GM21786 (cell line): ENCODE data around the gene TOP2A.

Experiments used
- ATAC-seq: cut with Tn5 transposase; IDR thresholded peaks from one replicate; pipeline ENCODE4 v1.9.1; 2021; ENCODE audit not compliant: unreplicated experiment

TOP2A gene, protein sequence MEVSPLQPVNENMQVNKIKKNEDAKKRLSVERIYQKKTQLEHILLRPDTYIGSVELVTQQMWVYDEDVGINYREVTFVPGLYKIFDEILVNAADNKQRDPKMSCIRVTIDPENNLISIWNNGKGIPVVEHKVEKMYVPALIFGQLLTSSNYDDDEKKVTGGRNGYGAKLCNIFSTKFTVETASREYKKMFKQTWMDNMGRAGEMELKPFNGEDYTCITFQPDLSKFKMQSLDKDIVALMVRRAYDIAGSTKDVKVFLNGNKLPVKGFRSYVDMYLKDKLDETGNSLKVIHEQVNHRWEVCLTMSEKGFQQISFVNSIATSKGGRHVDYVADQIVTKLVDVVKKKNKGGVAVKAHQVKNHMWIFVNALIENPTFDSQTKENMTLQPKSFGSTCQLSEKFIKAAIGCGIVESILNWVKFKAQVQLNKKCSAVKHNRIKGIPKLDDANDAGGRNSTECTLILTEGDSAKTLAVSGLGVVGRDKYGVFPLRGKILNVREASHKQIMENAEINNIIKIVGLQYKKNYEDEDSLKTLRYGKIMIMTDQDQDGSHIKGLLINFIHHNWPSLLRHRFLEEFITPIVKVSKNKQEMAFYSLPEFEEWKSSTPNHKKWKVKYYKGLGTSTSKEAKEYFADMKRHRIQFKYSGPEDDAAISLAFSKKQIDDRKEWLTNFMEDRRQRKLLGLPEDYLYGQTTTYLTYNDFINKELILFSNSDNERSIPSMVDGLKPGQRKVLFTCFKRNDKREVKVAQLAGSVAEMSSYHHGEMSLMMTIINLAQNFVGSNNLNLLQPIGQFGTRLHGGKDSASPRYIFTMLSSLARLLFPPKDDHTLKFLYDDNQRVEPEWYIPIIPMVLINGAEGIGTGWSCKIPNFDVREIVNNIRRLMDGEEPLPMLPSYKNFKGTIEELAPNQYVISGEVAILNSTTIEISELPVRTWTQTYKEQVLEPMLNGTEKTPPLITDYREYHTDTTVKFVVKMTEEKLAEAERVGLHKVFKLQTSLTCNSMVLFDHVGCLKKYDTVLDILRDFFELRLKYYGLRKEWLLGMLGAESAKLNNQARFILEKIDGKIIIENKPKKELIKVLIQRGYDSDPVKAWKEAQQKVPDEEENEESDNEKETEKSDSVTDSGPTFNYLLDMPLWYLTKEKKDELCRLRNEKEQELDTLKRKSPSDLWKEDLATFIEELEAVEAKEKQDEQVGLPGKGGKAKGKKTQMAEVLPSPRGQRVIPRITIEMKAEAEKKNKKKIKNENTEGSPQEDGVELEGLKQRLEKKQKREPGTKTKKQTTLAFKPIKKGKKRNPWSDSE (N-terminal part only)

DNA sequence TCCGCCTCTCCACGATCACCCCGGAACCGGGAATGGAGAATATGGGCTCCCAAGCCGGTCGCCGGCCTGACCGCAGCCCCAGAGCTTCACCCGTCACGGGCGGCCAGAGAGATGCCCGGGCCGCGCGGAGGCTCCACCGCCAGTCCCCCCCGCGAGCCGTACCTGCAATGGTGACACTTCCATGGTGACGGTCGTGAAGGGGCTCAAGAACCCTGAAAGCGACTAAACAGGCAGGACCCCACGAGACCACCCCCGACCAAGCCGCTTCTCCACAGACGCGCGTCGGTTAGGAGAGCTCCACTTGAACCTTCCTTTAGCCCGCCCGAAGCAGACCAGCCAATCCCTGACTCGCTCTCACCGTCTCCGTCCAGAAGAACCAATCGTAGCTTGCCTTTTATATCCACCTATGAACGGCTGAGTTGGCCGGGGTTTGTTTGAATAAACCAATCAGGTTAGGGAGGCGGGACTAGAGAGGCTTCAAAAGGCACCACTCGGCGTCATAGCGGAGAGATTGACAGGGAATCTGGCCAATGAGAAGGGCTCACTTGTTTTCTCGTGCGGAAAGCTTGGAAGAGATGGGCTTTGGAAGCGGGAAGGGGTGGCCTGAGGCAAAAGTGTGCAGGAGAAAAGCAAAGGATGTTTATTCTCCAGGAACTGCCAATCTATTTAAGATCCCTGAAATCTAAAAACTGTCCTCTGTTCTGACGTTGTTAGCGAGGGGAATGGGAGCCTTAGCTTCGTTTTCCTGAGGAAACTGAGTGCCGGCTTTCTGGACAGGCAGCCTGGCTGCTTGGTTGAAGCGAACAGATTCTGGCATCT lies at the start of gene TOP2A:
Gene TOP2A (minus strand): TSS at position 288 of the 819 bp plus-strand sequence. CDS start 105 bp downstream, at position 183.
- ATAC-seq: peak; percentile 94

DNA sequence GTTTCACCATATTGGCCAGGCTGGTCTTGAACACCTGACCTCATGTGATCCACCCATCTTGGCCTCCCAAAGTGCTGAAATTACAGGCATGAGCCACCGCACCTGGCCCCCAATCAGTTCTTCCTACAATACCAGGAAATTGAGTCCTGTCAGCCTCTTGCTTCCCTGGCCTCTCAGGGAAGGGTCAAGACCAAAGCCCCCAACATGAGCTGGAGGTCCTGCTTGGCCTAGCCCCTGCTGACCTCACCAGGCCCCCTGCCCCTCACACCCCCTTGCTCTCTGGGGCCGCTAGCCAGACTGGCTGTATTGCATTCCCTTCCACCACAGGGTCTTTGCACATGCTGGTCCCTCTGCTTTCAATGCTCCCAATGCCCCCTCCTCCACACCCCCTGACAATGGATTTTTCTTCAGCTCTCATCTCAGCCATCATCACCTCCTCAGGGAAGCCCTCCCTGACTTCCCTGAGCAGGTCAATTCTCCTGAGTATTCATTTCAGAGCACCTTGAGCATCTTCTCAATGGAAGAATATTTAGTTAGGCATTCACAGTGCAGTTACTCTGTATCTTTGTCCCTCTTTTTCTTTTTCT lies 49.7 kb upstream of the TOP2A start:
- no peak for ATAC-seq

DNA sequence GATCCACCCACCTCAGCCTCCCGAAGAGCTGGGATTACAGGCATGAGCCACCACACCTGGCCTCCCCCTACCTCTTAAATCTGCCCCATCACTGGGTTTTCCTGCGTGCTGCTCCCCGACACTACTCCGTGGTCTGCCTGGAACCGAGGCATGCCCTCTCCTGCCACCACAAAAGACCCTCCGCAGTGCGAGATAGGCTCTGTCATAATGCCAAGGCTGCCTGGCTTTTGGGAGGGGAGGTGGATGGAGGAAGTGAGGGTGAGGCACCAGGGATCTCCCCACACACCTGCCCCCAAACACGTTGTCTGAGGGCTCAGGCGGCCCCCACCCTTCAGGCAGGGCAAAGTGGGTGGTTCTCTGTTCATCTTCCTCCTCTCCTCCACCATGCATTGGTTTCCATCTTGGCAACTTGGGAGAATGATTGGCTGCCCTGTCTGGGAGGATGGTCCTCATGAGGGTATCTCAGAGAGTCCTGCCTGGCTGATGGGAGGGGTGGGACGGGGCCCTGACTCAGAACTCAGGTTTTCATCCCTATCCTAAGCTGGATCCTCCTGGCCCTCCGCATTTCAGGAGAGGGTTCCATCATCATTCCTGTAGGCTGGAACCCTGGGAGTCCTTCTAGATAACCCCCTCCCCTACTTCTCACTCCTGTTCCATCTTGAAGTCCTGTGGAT lies 48.7 kb upstream of the TOP2A start:
- no peak for ATAC-seq

DNA sequence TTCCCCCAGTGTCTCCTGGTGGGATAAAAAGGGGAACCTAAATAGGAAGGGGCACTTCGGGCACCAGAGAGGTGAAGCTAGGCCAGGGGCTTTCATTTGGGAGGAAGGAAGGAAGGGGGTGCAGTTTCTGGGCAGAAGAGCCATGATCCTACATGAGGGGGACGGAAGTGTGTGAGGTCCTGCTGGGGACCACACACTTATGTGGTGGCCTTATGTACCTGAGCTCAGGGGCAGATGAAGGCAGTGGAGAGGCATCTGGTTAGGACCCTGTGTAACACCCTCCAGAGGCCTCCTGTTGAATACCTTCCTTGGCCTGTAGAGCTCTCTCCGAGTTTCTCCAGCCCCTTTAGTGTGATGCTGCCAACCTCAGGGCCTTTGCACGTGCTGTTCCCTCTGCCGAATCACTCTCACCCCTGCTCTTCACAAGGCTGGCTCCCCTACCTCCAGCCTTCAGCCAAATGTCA lies 46.7 kb upstream of the TOP2A start:
- ATAC-seq: no peak

DNA sequence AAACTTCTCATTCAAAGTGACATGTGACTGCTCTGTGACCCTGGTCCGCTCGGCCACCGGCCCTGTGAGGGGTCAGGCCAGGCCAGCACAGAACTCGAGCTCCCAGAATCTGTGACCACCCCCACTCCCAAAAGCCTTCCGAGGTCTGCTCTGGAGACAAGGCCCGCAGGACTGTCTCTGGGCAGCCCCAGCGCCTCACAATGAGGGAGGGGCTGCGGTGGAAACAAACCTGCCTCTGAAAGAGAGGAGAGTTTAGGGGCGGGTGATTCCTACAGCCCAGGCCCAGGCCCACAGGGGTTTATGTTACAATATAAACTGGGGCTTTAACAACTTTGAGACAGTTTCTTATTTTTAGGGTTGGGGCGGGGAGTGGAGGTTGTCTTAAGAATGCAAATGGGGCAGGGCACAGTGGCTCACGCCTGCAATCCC lies 45.4 kb upstream of the TOP2A start:
- no peak for ATAC-seq

DNA sequence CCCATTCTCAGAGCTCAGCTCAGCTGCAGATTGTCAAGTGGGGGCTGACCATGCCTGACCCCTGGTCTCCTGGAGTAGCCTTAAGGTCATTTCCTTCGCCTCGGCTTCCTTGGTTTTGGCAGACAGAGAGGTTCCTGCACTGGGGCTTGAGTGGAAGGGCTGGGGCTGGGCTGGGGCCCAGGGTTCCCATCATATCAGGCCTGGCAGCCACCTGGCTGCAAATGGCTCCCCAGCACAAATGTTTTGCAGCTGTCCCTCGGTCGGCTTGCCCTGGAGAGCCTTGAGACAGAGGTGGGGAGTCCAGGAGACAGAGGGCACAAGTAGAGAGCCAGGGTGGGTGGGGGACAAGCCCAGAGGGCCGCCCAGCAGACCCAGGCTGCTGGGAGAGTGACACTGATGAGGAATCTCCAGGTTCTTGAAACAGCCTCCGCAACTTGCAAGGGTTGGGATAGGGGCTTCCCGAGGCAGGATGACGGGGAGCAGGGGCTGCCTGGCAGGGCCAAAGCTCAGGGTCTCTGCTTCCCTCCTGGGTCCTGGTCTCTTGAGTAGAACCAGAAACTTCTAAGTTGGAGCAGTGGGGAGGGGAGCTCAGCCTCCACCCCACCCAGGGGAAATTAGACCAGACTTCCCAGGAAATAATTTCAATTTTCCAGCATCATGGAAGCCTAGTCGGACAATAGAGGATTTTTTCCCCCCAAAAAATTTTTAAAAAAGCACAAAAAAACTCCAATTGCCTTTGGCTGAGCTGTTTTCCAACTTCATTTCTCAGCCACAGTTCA lies 44.8 kb upstream of the TOP2A start:
- no peak for ATAC-seq

DNA sequence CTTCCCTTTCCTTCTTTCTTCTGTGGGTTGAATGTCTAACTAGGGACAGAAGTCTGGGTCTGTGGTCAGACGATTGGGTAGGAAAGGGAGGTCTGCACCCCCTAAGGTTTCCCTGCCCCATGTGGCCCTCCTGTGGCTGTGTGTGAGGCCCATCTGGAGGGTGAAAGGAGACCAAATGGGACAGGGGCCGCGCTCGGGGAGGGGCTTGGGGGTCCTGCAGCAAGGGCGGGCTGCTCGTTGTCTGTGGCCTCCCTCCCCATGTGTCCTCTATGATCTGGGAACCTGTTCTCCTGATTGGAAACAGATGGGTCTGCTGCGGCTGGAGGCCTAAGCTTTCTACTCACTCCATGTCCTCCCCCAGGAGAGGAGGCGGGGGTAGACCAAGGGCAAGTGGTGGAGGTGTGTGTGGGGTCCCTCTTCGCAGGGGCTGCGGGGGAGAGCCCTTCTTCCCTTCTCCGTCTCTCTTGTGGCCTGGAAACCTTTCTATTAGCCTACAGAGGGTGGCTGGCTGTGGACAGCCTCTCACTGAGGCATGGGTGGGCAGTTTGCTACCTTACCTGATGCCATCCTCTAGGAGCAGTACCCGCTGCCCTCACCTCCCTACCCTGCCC lies 44.1 kb upstream of the TOP2A start:
- no peak for ATAC-seq

DNA sequence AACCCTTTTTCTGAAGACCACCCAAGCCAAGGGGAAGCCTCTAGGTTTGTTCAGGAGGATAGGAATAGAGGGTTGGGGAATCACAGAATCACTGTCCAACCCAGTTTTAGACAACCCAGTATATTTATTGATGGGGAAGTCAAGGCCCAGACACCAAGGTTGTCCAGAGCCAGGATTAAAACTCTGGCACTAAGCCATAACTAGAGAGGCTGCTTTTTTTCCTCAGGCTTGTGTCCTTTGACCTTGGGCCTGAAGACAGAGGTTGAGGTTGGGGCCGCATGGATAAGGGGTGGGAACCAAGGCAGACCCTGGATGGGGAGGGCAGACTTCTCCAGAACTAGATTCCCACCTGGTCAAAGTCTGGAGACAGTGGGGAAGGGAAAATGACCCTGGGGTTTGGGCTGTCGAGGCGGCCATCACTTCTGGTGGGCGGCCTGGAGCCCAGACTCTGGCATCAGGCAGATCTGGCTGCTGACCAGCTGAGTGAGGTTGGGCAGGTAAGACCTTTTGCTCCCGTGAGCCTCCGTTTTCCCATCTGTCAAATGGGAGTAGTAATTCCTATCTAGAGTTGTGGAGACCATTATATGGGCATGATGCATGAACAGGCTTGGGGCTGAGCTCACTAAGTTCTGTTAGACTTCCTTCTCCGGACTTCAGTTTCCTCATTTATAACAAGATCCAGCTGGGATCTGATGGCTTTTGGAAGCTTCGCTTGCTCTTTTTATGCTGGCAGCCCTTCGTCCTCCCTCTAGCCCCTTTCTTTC lies 43.5 kb upstream of the TOP2A start:
- no peak for ATAC-seq

DNA sequence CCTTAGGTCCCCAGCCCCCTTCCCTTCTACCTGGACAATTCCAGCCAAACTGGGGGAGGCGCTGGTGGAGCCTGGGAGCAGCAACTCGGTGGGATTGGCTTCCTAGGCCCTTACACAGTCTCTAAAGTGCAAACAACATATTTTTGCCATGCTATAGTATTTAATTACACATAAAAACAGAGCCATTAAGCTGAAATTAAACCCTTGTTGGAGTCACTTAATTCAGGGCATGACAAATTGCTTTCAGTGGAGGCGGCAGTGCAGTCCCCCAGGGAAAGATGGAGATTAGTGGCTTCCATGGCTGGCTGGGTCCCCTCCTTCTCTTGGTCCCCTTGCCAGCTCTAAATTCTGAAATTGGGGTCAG lies 42.9 kb upstream of the TOP2A start:
- ATAC-seq: no peak

DNA sequence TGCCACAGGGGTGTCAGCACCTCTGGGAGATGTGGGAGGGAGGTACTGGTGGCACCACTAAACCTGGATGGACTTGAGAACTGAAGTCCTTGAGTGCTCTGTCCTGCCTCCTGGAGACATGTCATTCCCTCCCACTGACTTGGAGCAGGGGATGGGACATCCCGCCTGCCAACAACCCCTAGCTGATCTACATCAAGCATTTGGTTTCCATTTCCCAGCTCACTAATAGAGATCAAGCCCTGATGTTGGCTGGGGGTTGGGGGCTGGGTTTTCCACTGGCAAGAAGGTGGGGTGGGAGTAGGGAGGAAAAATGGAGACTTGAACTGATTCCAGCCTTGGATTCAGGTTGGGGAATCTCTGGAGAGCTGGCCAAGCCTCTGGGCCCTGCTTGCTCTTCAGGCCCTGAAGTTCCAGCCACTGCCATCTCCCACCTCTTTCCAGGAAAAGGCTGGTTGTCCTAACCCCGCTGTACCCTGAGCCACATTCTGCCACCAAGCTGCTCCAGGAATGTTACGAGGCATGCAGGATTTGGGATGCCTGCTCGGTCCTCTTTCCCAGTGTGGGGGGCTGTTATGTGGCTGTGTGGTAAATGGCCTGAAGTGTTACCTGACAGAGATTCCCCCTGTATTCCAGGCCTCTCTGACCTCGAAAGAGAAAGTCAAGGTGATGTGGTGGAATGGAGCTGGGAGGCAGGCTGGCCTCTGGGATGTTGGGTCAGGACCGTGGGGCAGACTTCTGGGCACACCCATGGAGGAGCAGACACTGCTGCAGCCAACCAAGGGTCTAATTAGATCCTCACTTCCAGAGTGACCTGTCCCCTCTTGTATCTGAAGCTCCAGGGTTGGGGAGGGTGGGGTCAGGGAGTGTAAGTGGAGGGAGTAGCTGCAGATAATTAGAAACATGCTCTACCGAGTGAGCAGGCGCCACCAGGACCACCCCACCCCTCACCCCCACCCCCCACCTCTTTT lies 42.2 kb upstream of the TOP2A start:
- ATAC-seq: no peak

DNA sequence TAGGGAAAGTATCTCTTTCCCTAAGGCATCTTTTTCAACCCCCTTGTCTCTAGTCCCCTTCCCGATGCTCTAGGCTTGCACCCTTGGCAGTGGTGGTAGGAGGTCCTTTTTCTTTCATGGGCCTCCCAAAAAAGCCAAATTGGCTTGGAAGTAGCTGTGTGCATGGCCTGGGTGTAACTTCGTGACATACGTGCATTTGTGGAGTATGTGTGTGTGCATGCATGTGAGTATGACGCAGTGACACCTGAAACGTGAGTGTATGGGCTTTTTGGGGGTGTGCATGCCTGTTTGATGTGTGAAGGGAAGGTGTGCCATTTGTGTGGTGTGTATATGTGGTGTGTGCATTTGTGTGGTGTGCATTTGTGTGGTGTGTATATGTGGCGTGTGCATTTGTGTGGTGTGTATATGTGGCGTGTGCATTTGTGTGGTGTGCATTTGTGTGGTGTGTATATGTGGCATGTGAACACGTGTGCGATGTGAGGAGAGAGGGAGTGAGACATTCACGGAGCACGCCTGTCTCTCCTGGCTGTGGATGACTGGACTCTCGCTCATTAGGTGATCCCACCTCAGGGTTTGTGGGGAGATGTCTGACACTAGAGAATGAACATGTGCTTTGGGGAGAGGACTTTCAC lies 41.3 kb upstream of the TOP2A start:
- no peak for ATAC-seq

DNA sequence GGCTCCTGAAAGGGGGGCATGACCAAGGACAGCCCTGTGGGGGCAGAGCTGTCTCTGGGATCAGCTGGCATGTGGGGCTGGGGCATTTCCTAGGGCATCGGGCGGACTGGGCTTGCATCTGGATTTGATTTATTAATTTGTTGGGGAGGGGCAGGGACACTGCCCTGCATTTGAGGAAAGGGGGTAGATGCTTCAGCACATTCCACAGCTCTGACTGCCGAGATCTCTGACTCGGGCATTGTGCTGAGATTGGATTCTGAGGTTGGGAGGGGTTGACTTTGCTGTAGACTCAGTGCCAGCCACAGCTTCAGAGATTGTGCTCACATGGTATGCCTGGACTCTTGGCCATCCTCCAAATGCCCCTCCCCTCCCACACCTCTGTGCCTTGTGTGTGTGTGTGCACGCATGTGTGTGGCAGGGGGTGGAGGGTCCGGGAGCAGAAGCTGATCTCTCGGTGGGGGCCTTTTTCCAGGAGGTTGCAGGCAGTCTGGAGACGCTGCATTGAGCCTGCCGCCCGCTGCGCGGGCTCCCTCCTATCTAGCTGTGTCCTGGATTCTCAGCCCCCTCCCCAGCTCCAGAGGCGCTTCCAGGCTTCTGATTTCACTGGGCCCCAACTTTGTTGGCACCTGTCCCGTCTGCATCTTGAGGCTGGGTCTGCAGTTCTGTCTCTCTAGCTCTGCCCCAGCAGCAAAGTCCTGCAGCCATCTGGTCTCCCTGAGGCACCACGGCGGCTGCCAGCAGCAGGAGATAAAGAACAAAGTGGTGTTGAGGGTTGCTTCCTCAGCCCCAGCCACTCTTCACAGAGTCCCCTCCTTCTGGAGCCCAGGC lies 40.5 kb upstream of the TOP2A start:
- ATAC-seq: no peak

DNA sequence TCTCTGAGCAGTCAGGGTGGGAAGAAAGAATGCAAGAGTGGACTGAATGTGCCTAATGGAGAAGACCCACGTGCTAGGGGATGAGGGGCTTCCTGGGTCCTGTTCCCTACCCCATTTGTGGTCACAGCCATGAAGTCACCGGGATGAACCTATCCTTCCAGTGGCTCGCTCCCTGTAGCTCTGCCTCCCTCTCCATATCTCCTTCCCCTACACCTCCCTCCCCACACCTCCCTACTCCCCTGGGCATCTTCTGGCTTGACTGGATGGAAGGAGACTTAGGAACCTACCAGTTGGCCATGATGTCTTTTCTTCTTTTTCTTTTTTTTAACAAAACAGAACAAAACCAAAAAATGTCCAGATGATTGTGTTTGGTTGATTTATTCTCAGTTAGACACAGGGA lies 39.7 kb upstream of the TOP2A start:
- no peak for ATAC-seq

DNA sequence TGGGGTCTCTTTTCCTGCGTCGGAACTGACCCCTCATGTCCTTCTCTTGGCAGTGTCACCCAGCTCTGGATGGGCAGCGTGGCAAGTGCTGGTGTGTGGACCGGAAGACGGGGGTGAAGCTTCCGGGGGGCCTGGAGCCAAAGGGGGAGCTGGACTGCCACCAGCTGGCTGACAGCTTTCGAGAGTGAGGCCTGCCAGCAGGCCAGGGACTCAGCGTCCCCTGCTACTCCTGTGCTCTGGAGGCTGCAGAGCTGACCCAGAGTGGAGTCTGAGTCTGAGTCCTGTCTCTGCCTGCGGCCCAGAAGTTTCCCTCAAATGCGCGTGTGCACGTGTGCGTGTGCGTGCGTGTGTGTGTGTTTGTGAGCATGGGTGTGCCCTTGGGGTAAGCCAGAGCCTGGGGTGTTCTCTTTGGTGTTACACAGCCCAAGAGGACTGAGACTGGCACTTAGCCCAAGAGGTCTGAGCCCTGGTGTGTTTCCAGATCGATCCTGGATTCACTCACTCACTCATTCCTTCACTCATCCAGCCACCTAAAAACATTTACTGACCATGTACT lies 38.8 kb upstream of the TOP2A start:
- no peak for ATAC-seq

DNA sequence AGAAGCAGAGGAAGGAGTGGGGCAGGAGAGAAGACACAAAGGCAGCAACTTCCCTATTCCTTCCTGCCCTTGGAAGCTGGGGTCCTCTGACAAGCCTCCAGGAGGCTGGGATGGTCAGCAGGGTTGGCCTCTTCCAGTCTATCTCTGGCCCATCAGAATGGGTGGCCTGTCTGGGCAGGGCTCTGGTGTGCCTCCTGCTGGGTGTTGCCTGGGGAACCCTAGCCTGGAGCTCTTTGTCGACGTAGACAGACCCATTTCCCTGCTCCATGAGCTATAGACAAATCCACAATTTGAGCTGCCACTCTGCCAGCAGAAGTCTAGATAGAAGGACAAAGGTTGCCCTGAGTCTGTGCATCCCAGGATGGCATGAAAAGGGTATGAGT lies 36.9 kb upstream of the TOP2A start:
- ATAC-seq: no peak
